Cardiac fibroblast (primary cell): ENCODE results near the gene GID8.

ENCODE experiments used
- DNase-seq, 2 donors: peaks; one replicate each; pipeline versions ENCODE4 v3.0.0 to v3.0.0-alpha.2; 2010; ENCODE audit warnings: low read depth in 2 of 2
- H3K4me3 ChIP-seq, 2 donors: replicated peaks in 1 of 2; 1 replicate in 1 of 2; 2 replicates in 1 of 2; pipeline ENCODE4 v1.5.1; 2011; ENCODE audit warnings: low read depth in 2 of 2, low read length in 2 of 2, mild to moderate bottlenecking in 2 of 2, moderate library complexity in 1 of 2
- TF ChIP-seq, protein P1 (sequence below): IDR thresholded peaks from one replicate; pipeline ENCODE4 v1.5.1; 2011; ENCODE audit warnings: low read depth, mild to moderate bottlenecking, low read length, inconsistent platforms

Gene GID8

DNA sequence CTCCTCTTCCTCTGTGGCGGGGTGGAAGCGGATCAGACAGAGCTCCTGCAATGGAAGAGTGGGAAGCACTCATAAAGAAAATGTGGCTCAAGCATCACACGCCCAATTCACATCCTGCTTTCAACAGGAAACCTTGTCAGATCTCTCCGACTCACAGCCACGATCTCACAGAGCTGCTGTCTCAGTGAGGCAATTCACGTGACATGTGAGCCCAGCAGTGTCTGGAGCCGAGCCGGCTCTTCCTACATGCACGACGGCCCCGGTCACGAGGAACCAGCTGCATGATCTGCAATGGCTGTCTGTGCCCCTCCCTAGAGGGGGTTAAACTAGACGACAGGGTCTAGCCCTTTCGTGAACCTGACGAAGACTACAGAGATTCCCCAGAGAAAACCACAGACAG, 46.8 kb upstream of the GID8 start:
- H3K4me3 ChIP-seq, result no peak overlapping the region
- no peak for DNase-seq
- TF ChIP-seq, protein P1, sequence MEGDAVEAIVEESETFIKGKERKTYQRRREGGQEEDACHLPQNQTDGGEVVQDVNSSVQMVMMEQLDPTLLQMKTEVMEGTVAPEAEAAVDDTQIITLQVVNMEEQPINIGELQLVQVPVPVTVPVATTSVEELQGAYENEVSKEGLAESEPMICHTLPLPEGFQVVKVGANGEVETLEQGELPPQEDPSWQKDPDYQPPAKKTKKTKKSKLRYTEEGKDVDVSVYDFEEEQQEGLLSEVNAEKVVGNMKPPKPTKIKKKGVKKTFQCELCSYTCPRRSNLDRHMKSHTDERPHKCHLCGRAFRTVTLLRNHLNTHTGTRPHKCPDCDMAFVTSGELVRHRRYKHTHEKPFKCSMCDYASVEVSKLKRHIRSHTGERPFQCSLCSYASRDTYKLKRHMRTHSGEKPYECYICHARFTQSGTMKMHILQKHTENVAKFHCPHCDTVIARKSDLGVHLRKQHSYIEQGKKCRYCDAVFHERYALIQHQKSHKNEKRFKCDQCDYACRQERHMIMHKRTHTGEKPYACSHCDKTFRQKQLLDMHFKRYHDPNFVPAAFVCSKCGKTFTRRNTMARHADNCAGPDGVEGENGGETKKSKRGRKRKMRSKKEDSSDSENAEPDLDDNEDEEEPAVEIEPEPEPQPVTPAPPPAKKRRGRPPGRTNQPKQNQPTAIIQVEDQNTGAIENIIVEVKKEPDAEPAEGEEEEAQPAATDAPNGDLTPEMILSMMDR, result no peak

DNA sequence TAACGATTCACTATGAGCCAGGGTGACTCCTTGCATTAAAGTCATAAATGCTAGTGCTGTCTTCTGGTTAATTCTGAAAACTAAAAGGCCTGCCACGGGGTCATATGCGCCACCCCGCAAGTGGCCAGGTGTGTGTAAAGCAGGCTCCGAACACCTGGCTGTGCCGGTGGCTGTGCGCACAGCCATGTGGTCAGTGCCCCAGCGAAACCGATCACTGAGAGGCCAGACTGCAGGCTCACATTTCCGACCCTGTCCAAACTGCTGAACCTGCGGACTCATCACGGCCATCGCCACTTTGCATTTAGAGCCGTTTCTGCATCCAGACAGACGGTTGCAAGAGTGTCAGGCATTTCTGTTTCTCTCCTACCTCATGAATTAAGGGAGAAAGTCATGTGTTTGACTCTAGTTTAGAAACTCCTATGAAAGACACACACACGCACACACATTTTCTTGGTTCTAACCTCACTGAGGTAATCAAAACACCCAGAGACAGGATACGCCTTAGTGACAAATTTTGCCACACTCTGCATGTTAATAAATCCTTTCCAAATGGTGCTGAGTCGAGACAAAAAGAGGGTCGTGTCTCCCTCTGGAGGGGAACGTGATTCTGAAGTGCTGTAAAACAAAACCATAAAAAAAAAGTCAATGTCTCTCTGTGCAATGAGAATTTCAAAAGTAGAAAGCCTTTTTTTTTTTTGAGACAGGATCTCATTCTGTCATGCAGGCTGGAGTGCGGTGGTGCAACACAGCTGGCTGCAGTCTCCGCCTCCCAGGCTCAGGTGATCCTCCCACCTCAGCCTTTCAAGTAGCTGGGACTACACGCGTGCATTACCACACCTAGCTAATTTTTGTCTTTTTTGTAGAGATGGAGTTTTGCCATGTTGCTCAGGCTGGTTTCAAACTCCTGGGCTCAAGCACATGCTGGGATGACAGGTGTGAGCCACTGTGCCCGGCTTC, 45.3 kb upstream of the GID8 start:
- H3K4me3 ChIP-seq, result no peak overlapping the region
- TF ChIP-seq, protein P1, result no peak
- no peak for DNase-seq

DNA sequence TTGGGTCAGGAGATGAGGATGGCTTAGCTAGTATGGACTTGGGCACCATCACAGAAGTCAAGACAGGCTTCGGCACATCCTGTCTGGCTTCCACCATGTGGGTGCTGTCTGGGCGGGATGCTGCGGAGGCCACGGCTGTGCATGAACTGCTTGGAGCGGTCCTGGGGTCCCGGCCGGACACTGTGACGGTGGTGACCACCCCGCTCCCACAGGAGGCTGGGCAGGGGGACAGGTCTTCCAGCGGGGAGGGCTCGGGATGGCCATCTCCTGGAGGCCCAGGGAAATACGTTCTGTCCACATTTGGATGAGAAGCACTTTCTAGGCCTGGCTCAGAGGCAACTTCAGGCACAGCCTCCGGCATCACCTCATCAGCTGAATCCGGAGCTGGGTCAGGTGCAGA, 44.2 kb upstream of the GID8 start:
- DNase-seq, result no peak

DNA sequence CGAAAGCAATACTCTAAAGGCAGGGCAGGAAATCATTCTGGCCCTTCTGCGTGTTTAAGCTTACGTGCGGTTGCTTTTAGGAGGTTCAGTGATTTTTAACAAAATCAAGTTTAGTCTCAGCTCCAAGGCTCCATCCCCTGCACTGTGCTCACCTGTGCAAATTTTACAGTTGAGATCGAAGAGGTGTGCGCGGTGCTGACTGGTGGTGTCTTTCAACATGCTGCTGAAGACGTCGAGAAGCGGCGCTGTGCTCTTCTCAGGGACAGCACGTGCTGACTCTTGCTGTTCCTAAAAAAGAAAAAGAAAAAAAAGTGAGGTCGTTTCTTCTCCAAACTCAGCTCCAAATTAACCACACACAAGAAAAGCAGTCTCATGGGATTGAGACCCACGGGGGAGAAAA, 43.7 kb upstream of the GID8 start:
- TF ChIP-seq, protein P1, result no peak
- H3K4me3 ChIP-seq, result no peak overlapping the region
- no peak for DNase-seq

More for the DNA sequence above, 44.2 kb upstream of the GID8 start:
- TF ChIP-seq, protein P1, result no peak
- no peak overlapping the region for H3K4me3 ChIP-seq

DNA sequence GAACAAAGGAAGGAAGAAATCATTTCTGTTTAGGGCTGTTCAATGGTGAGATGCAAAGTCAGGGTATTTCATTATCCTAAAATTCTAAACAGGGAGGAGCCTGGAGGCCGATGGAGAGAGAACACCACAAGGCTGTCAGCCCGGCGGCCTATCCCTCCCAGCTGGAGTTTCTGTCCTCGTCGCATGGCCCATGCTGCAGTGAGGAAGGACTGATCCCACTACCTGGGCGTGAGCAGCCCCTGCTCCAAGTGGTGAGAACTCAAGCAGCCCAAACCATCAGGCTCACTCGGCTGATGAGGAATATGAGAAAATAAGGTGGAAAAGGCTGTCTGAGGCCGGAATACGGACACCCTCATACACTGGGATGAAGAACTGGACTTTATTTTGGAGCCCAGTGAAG, 42.4 kb upstream of the GID8 start:
- no peak overlapping the region for H3K4me3 ChIP-seq
- DNase-seq, result no peak
- TF ChIP-seq, protein P1, result no peak

DNA sequence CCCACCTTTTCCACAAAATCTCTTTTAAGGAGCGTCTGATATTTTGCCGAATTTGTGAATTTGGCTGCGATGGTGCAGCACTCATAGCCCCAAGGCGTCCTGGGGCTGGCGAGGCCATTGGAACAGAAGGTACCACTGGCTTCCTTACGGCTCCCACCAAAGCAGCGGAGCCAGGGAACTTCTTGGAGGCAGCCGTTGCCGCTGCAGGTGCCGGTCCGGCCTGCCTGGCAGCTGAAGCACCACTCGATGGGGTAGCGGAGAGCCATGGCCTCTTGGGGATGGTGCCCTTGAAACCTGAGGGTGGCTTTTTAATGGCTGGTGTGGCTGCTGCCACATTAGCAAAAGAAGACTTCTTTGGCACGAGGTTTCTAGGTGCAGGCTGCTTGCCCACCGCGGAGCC, 41.4 kb upstream of the GID8 start:
- no peak for DNase-seq
- H3K4me3 ChIP-seq, result no peak overlapping the region
- TF ChIP-seq, protein P1, result no peak
